RWPE2 (cell line): Measurements from ENCODE around the gene TXNRD3.

Source experiments
- ATAC-seq: fragments of 200-7000 bp; cut with Tn5 transposase; 3 replicates; pipeline ENCODE4 v1.9.1; 2021; ENCODE audit warnings: low read depth
- DNase-seq: peaks from one replicate; pipeline ENCODE4 v3.0.0-alpha.2; 2020; ENCODE audit warnings: low spot score
- H3K27ac ChIP-seq: fragments of 450-650 bp; 2 replicates; pipeline ENCODE4 v1.5.1; 2017; ENCODE audit warnings: mild to moderate bottlenecking; ENCODE audit not compliant: poor library complexity, severe bottlenecking
- H3K27me3 ChIP-seq: fragments of 250-450 bp; sonication (Bioruptor Pico); 2 replicates; pipeline ENCODE4 v1.5.1; 2021; ENCODE audit warnings: mild to moderate bottlenecking, moderate library complexity; ENCODE audit not compliant: insufficient read depth, poor library complexity, severe bottlenecking
- H3K36me3 ChIP-seq: fragments of 250-450 bp; sonication (Bioruptor Pico); 2 replicates; pipeline ENCODE4 v1.5.1; 2020; ENCODE audit warnings: low read depth, mild to moderate bottlenecking, moderate library complexity
- H3K4me1 ChIP-seq: fragments of 250-450 bp; sonication (Bioruptor Pico); 2 replicates; pipeline ENCODE4 v1.5.1; 2021; ENCODE audit warnings: mild to moderate bottlenecking, moderate library complexity; ENCODE audit not compliant: insufficient read depth, poor library complexity, severe bottlenecking
- H3K4me3 ChIP-seq: fragments of 250-450 bp; sonication (Bioruptor Pico); 2 replicates; pipeline ENCODE4 v1.5.1; 2021; ENCODE audit warnings: mild to moderate bottlenecking, moderate library complexity; ENCODE audit not compliant: severe bottlenecking
- H3K9me3 ChIP-seq: fragments of 250-450 bp; sonication (Bioruptor Pico); 2 replicates; pipeline ENCODE4 v1.5.1; 2021; ENCODE audit warnings: mild to moderate bottlenecking, moderate library complexity; ENCODE audit not compliant: severe bottlenecking
- CTCF ChIP-seq: fragments of 450-650 bp; IDR thresholded peaks from one replicate; pipeline ENCODE4 v1.5.1; 2017; ENCODE audit warnings: mild to moderate bottlenecking, moderate library complexity; ENCODE audit not compliant: poor library complexity, severe bottlenecking

Gene TXNRD3

GRCh38 chr3:126693921-126694320, 39.0 kb upstream of the TXNRD3 start:
- H3K4me1 ChIP-seq: no peaks in the 10 kb centered on the region

GRCh38 chr3:126692858-126693257, 37.9 kb upstream of the TXNRD3 start:
- Histone ChIP-seq H3K27me3 (peaks cover 7% of the 10 kb centered on the region), H3K9me3 (no peaks in the 10 kb centered on the region), H3K4me3 (no peak overlapping the region), H3K27ac (no peak overlapping the region), H3K4me1 (no peaks in the 10 kb centered on the region), H3K36me3 (no peaks in the 10 kb centered on the region)
- no peak for ATAC-seq
- no peak for TF ChIP-seq CTCF
- DNase-seq: no peak

More at GRCh38 chr3:126693921-126694320, 39.0 kb upstream of the TXNRD3 start:
- Histone ChIP-seq H3K36me3 (no peaks in the 10 kb centered on the region), H3K27ac (no peak overlapping the region), H3K27me3 (peaks cover 7% of the 10 kb centered on the region), H3K9me3 (no peaks in the 10 kb centered on the region), H3K4me3 (no peak overlapping the region)
- ATAC-seq (no peak), DNase-seq (no peak)
- TF ChIP-seq CTCF: no peak

- DNase-seq: no peak
- TF ChIP-seq CTCF: no peak
- H3K4me3 ChIP-seq: no peak overlapping the region
Observed at GRCh38 chr3:126691765-126692164, 36.8 kb upstream of the TXNRD3 start.

GRCh38 chr3:126685493-126685892, 30.6 kb upstream of the TXNRD3 start:
- Histone ChIP-seq H3K4me3 (no peak overlapping the region), H3K36me3 (no peaks in the 10 kb centered on the region), H3K9me3 (no peaks in the 10 kb centered on the region), H3K27me3 (no peaks in the 10 kb centered on the region), H3K4me1 (no peaks in the 10 kb centered on the region), H3K27ac (no peak overlapping the region)
- DNase-seq (no peak), ATAC-seq (no peak)
- no peak for TF ChIP-seq CTCF

More at GRCh38 chr3:126691765-126692164, 36.8 kb upstream of the TXNRD3 start:
- Histone ChIP-seq H3K9me3 (no peaks in the 10 kb centered on the region), H3K27ac (no peak overlapping the region), H3K4me1 (no peaks in the 10 kb centered on the region), H3K27me3 (peaks cover 7% of the 10 kb centered on the region), H3K36me3 (no peaks in the 10 kb centered on the region)
- no peak for ATAC-seq

- no peak overlapping the region for H3K4me3 ChIP-seq
- no peaks in the 10 kb centered on the region for H3K9me3 ChIP-seq
- no peak for TF ChIP-seq CTCF
- ATAC-seq (no peak), DNase-seq (no peak)
- no peaks in the 10 kb centered on the region for H3K27me3 ChIP-seq
- no peaks in the 10 kb centered on the region for H3K4me1 ChIP-seq
- no peaks in the 10 kb centered on the region for H3K36me3 ChIP-seq
- no peak overlapping the region for H3K27ac ChIP-seq
Observed at GRCh38 chr3:126685021-126685420, 30.1 kb upstream of the TXNRD3 start.
